CMK (cell line): ENCODE measurements around the gene TBC1D26.
A peak's percentile ranks its signal among the peaks of the same experiment; 100 is the strongest.
"Not testable (repeated sequence)": the region's sequence is repeated elsewhere in the genome, so short reads cannot be mapped to it uniquely, and the experiment has no call there.

Source experiments
- DNase-seq: peaks from one replicate; pipeline ENCODE4 v3.0.0-alpha.2; 2010; ENCODE audit warnings: low read depth

TBC1D26 gene

GRCh38 chr17:15731900-15732299 lies at the start of gene TBC1D26:
TSS of gene TBC1D26 (plus strand) at chr17:15732283. CDS start at chr17:15735349, 3,066 bp downstream.
- DNase-seq: not testable (repeated sequence)

- not testable (repeated sequence) for DNase-seq
Observed at GRCh38 chr17:15683135-15683534, 48.9 kb upstream of the TBC1D26 start.

- DNase-seq: peak; percentile 27
Observed at GRCh38 chr17:15683824-15684478, 48.1 kb upstream of the TBC1D26 start, which contains the start of gene TRIM16. TSS of gene TRIM16 (minus strand) at chr17:15684311. CDS start at chr17:15651609, 32,702 bp downstream.

- not testable (repeated sequence) for DNase-seq
Observed at GRCh38 chr17:15687494-15687893, 44.6 kb upstream of the TBC1D26 start.

GRCh38 chr17:15698967-15699366 lies 33.1 kb upstream of the TBC1D26 start:
- not testable (repeated sequence) for DNase-seq

- peak; percentile 97 for DNase-seq
Observed at GRCh38 chr17:15699413-15699924, 32.6 kb upstream of the TBC1D26 start, which contains the start of gene ZNF286A. TSS of gene ZNF286A (plus strand) at chr17:15699752. CDS start at chr17:15700330, 578 bp downstream.

GRCh38 chr17:15699937-15700336 lies 32.1 kb upstream of the TBC1D26 start:
- DNase-seq: not testable (repeated sequence)

- not testable (repeated sequence) for DNase-seq
Observed at GRCh38 chr17:15704239-15704638, 27.8 kb upstream of the TBC1D26 start.

GRCh38 chr17:15704813-15705212 lies 27.3 kb upstream of the TBC1D26 start:
- DNase-seq: not testable (repeated sequence)

GRCh38 chr17:15708879-15709278 lies 23.2 kb upstream of the TBC1D26 start:
- not testable (repeated sequence) for DNase-seq

GRCh38 chr17:15716601-15717563 lies 15.2 kb upstream of the TBC1D26 start:
- DNase-seq: not testable (repeated sequence)

- DNase-seq: not testable (repeated sequence)
Observed at GRCh38 chr17:15730535-15730934, 1.5 kb upstream of the TBC1D26 start.

- not testable (repeated sequence) for DNase-seq
Observed at GRCh38 chr17:15733174-15733789, 1.2 kb downstream of the TBC1D26 start.

- DNase-seq: not testable (repeated sequence)
Observed at GRCh38 chr17:15736578-15736977, 4.5 kb downstream of the TBC1D26 start.

GRCh38 chr17:15738066-15738465 lies 6.0 kb downstream of the TBC1D26 start:
- DNase-seq: no peak

- DNase-seq: not testable (repeated sequence)
Observed at GRCh38 chr17:15739259-15739658, 7.2 kb downstream of the TBC1D26 start.

- DNase-seq: not testable (repeated sequence)
Observed at GRCh38 chr17:15740041-15740440, 8.0 kb downstream of the TBC1D26 start.

GRCh38 chr17:15740570-15741120 lies 8.6 kb downstream of the TBC1D26 start:
- DNase-seq: no peak

- no peak for DNase-seq
Observed at GRCh38 chr17:15741624-15742023, 9.5 kb downstream of the TBC1D26 start.

- DNase-seq: no peak
Observed at GRCh38 chr17:15742051-15742795, 10.1 kb downstream of the TBC1D26 start.

- no peak for DNase-seq
Observed at GRCh38 chr17:15742921-15743320, 10.8 kb downstream of the TBC1D26 start.
